K562 (cell line): ENCODE results near the gene YJU2. TPM values are rescaled to one million over a fixed set of nuclear protein-coding genes. Genes with fewer than 3 reads are reported as not detected.

Experiments used
- ARNT ChIP-seq, 2 experiments: fragments of 450-650 bp; IDR thresholded peaks; 2 replicates each; pipeline ENCODE4 v1.6.1; 2016; ENCODE audit warnings: mild to moderate bottlenecking in 1 of 2
- ASH1L ChIP-seq: fragments of 450-650 bp; IDR thresholded peaks from 2 replicates; pipeline ENCODE4 v1.6.1; 2018; ENCODE audit warnings: borderline replicate concordance, mild to moderate bottlenecking, low read depth; ENCODE audit not compliant: partially characterized antibody
- ATF7 ChIP-seq: fragments of 450-650 bp; IDR thresholded peaks from 2 replicates; pipeline ENCODE4 v1.7.1; 2014; ENCODE audit warnings: mild to moderate bottlenecking, moderate library complexity
- BACH1 ChIP-seq: fragments of 200-800 bp; sonication (Bioruptor generic); IDR thresholded peaks from 2 replicates; pipeline ENCODE4 v1.6.1; 2016; ENCODE audit warnings: missing genetic modification characterization, missing compliant biosample characterization
- BMI1 ChIP-seq: fragments of 150-350 bp; IDR thresholded peaks from 2 replicates; pipeline ENCODE4 v1.6.1; 2014; ENCODE audit warnings: low read length
- CAMTA2 ChIP-seq: fragments of 250-450 bp; sonication (Bioruptor Pico); conservative IDR thresholded peaks from 2 replicates; pipeline ENCODE4 v1.5.1; 2022
- CXXC5 ChIP-seq: fragments of 250-450 bp; sonication (Bioruptor Pico); IDR thresholded peaks from 2 replicates; pipeline ENCODE4 v1.8.0; 2022; ENCODE audit warnings: inconsistent platforms, mild to moderate bottlenecking, moderate library complexity
- FOXK1 ChIP-seq: sonication (generic); formaldehyde crosslinking; IDR thresholded peaks from 2 replicates; pipeline ENCODE4 v1.8.0; 2022; ENCODE audit warnings: missing genetic modification reagents, mild to moderate bottlenecking, borderline replicate concordance
- KLF6 ChIP-seq: fragments of 250-450 bp; sonication (Bioruptor Pico); IDR thresholded peaks from 2 replicates; pipeline ENCODE4 v1.4.0; 2020; ENCODE audit warnings: mild to moderate bottlenecking, moderate library complexity, borderline replicate concordance
- MAZ ChIP-seq, 2 experiments: fragments of 450-650 bp in 1 of 2; sonication (generic) in 1 of 2; formaldehyde crosslinking; IDR thresholded peaks in 1 of 2; conservative IDR thresholded peaks in 1 of 2; 2 replicates each; pipeline versions ENCODE4 v1.4.0 to v1.5.0; 2020; ENCODE audit warnings: mild to moderate bottlenecking in 1 of 2, missing genetic modification reagents in 1 of 2
- NFE2L1 ChIP-seq: fragments of 450-650 bp; IDR thresholded peaks from 2 replicates; pipeline ENCODE4 v1.6.1; 2016; ENCODE audit warnings: missing genetic modification characterization, low read depth, mild to moderate bottlenecking, missing compliant biosample characterization, moderate library complexity, borderline replicate concordance
- POU5F1 ChIP-seq: fragments of 150-350 bp; IDR thresholded peaks from 2 replicates; pipeline ENCODE4 v1.6.1; 2014; ENCODE audit warnings: borderline replicate concordance, low read length, low read depth, mild to moderate bottlenecking; ENCODE audit not compliant: partially characterized antibody
- REST ChIP-seq, 2 experiments: fragments of 450-650 bp; formaldehyde crosslinking in 1 of 2; IDR thresholded peaks; 2 replicates each; pipeline versions ENCODE4 v1.4.0 to v1.6.1; 2014 to 2020; ENCODE audit warnings: mild to moderate bottlenecking in 2 of 2, borderline replicate concordance in 1 of 2, low read depth in 1 of 2
- RFX7 ChIP-seq: fragments of 250-450 bp; sonication (Bioruptor Pico); IDR thresholded peaks from 2 replicates; pipeline ENCODE4 v1.5.1; 2021; ENCODE audit warnings: mild to moderate bottlenecking
- RNF2 ChIP-seq: sonication (generic); IDR thresholded peaks from 2 replicates; pipeline ENCODE4 v1.6.1; 2016
- TCF7 ChIP-seq: sonication (generic); IDR thresholded peaks from 2 replicates; pipeline ENCODE4 v1.6.1; 2016; ENCODE audit warnings: antibody characterized with exemption, borderline replicate concordance
- ZBTB7A ChIP-seq: IDR thresholded peaks from 2 replicates; pipeline ENCODE4 v1.6.1; 2011; ENCODE audit warnings: low read depth, mild to moderate bottlenecking, low read length, moderate library complexity, borderline replicate concordance; ENCODE audit not compliant: control insufficient read depth
- ZFX ChIP-seq: sonication (generic); formaldehyde crosslinking; IDR thresholded peaks from 2 replicates; pipeline ENCODE4 v1.8.0; 2022; ENCODE audit warnings: mild to moderate bottlenecking, missing genetic modification reagents, moderate library complexity
- ZNF740 ChIP-seq, 3 experiments: fragments of 200-800 bp in 1 of 3; sonication (Bioruptor generic) in 1 of 3; sonication (generic) in 1 of 3; formaldehyde crosslinking in 1 of 3; IDR thresholded peaks; 2 replicates each; pipeline versions ENCODE4 v1.6.1 to v1.8.0; 2016 to 2022; ENCODE audit warnings: mild to moderate bottlenecking in 2 of 3, missing compliant biosample characterization in 2 of 3, missing genetic modification characterization in 2 of 3, missing genetic modification reagents in 1 of 3
- polyA plus RNA-seq, 8 experiments: library from polyadenylated mRNA; depleted of rRNA in 4 of 8; stranded (reverse) in 5 of 8; unstranded in 3 of 8; fragments of >200 nt; fragmentation: Nextera tagmentation in 2 of 8; fragmentation: Illumina TruSeq in 1 of 8; extraction: Ambion mirVana in 2 of 8; extraction: Trizol in 1 of 8; gene quantifications; 2 replicates each; pipeline versions ENCODE4 v1.2.1 to v1.2.3, GENCODE V29; 2011 to 2014; ENCODE audit warnings: inconsistent platforms in 1 of 8, missing spikeins in 1 of 8
- total RNA-seq, 7 experiments: library from RNA; depleted of rRNA in 6 of 7; stranded (reverse); fragments of >200 nt in 6 of 7; fragmentation: Illumina TruSeq in 2 of 7; extraction: Trizol in 2 of 7; gene quantifications; 2 replicates each; pipeline versions ENCODE4 v1.2.1 to v1.2.3, GENCODE V29; 2011 to 2021; ENCODE audit warnings: low replicate concordance in 1 of 7

YJU2 gene
- total and polyA plus RNA-seq, 9 of the 15 experiments (the other 6 are each of a cell fraction or from before 2014, with no cell fraction given): 0.41 to 34.9 (median 19.3) TPM

GRCh38 chr19:4233282-4233853 lies 13.5 kb upstream of the YJU2 start (continued):
- no peak for TF ChIP-seq KLF6 (CRISPR knock-in tag)
- TF ChIP-seq ARNT (IDR thresholded peaks at IDR 0.05): peak; percentile 46 to 90; a peak in 3 of 4 replicates
- no peak for TF ChIP-seq NFE2L1 (tag)
- no peak for TF ChIP-seq ASH1L
- no peak for TF ChIP-seq ZFX (CRISPR knock-in tag)
- peak in 1 of 2 experiments; percentile 35; a peak in 1 of 4 replicates for TF ChIP-seq MAZ (CRISPR knock-in tag; conservative IDR thresholded peaks at IDR 0.05 in 1 of 2, IDR thresholded peaks at IDR 0.05 in 1 of 2)
- TF ChIP-seq ATF7: 0 out of 2 replicates have a peak, but pooled peaks have one; percentile 36
- 0 out of 2 replicates have a peak, but pooled peaks have one; percentile 29 for TF ChIP-seq CXXC5 (CRISPR knock-in tag)
- TF ChIP-seq ZBTB7A: peak; percentile 56; the same call in 1 of the 2 replicates
- no peak for TF ChIP-seq FOXK1 (CRISPR knock-in tag)
- no peak for TF ChIP-seq RNF2
- TF ChIP-seq POU5F1: no peak
- TF ChIP-seq REST (IDR thresholded peaks at IDR 0.05; ENCODE audit: borderline replicate concordance): peak; percentile 33; the same call in 1 of the 2 replicates
- no peak for TF ChIP-seq REST (CRISPR knock-in tag; IDR thresholded peaks at IDR 0.05; ENCODE audit: low read depth)
- no peak for TF ChIP-seq CAMTA2 (CRISPR knock-in tag)
- TF ChIP-seq TCF7: no peak
- TF ChIP-seq RFX7: no peak
- no peak for TF ChIP-seq BMI1
- TF ChIP-seq ZNF740 (CRISPR knock-in tag; IDR thresholded peaks at IDR 0.05): 0 out of 2 replicates have a peak, but pooled peaks have one; percentile 66
- no peak for TF ChIP-seq ZNF740 (tag; IDR thresholded peaks at IDR 0.05)
- TF ChIP-seq BACH1 (tag): no peak
